IMR-90 (cell line): ENCODE measurements around the gene CDC45. TPM values are rescaled to one million over a fixed set of nuclear protein-coding genes. Genes with fewer than 3 reads are reported as not detected.
A peak's percentile ranks its signal among the peaks of the same experiment; 100 is the strongest.

ENCODE experiments used
- ATAC-seq: fragments of 200-7000 bp; cut with Tn5 transposase; 2 replicates; pipeline ENCODE4 v1.9.1; 2020; ENCODE audit warnings: low read depth, mild to moderate bottlenecking, moderate library complexity
- BruUV-seq: library from RNA; stranded (reverse); fragments of 400-500 nt; replicated peaks from 2 replicates; lab custom pipeline; 2021; lab: Mats Ljungman, UMichigan
- CTCF ChIA-PET: fragments of 300-600 bp; formaldehyde crosslinking; extraction: SDS; loops from one replicate; lab custom pipeline; 2021; ENCODE audit warnings: antibody characterized with exemption; lab: Yijun Ruan, JAX
- POLR2A ChIA-PET: fragments of 300-600 bp; sonication (Branson Sonifier 250); formaldehyde crosslinking; loops from one replicate; lab custom pipeline; 2022; ENCODE audit warnings: antibody characterized with exemption; ENCODE audit not compliant: unreplicated experiment; lab: Charles Lee
- DNase-seq: peaks from one replicate; pipeline ENCODE4 v3.0.0; 2013
- H2AFZ ChIP-seq: replicated peaks from 2 replicates; pipeline ENCODE3; 2013; ENCODE audit warnings: low read length, mild to moderate bottlenecking; ENCODE audit not compliant: poor library complexity
- H2AK5ac ChIP-seq: 2 replicates; pipeline ENCODE4 v1.6.1; 2013; ENCODE audit warnings: low read depth, low read length, inconsistent platforms
- H2AK9ac ChIP-seq: replicated peaks from 2 replicates; pipeline ENCODE3; 2013; ENCODE audit warnings: mild to moderate bottlenecking, low read depth, low read length, moderate library complexity; ENCODE audit not compliant: poor library complexity
- H2BK120ac ChIP-seq: 2 replicates; pipeline ENCODE4 v1.6.1; 2013; ENCODE audit warnings: low read depth, low read length, inconsistent platforms
- H2BK15ac ChIP-seq: 3 replicates; pipeline ENCODE4 v1.6.1; 2013; ENCODE audit warnings: low read depth, low read length, inconsistent platforms
- H2BK20ac ChIP-seq: 2 replicates; pipeline ENCODE4 v1.6.1; 2013; ENCODE audit warnings: low read depth, mild to moderate bottlenecking, inconsistent platforms, low read length, moderate library complexity
- H2BK5ac ChIP-seq: 2 replicates; pipeline ENCODE4 v1.6.1; 2013; ENCODE audit warnings: mild to moderate bottlenecking, low read depth, low read length, inconsistent platforms; ENCODE audit not compliant: poor library complexity, severe bottlenecking
- H3K14ac ChIP-seq: replicated peaks from 2 replicates; pipeline ENCODE4 v1.6.1; 2013; ENCODE audit warnings: low read depth, low read length, inconsistent platforms
- H3K18ac ChIP-seq: 2 replicates; pipeline ENCODE4 v1.6.1; 2013; ENCODE audit warnings: low read depth, low read length, control low read depth
- H3K23ac ChIP-seq: 2 replicates; pipeline ENCODE4 v1.6.1; 2013; ENCODE audit warnings: low read depth, low read length, inconsistent platforms
- H3K27ac ChIP-seq: 2 replicates; pipeline ENCODE4 v1.5.1; 2013; ENCODE audit warnings: mild to moderate bottlenecking, control low read depth, low read length; ENCODE audit not compliant: insufficient read depth
- H3K27me3 ChIP-seq: 2 replicates; pipeline ENCODE4 v1.6.1; 2013; ENCODE audit warnings: low read length; ENCODE audit not compliant: control insufficient read depth, insufficient read depth
- H3K36me3 ChIP-seq: 2 replicates; pipeline ENCODE4 v1.6.1; 2013; ENCODE audit warnings: low read length, mixed read lengths; ENCODE audit not compliant: control insufficient read depth, insufficient read depth
- H3K4ac ChIP-seq: 2 replicates; pipeline ENCODE4 v1.6.1; 2013; ENCODE audit warnings: low read depth, low read length, inconsistent platforms
- H3K4me1 ChIP-seq: 2 replicates; pipeline ENCODE4 v1.6.1; 2013; ENCODE audit warnings: low read length, mixed read lengths; ENCODE audit not compliant: control insufficient read depth, insufficient read depth
- H3K4me2 ChIP-seq: 2 replicates; pipeline ENCODE4 v1.6.1; 2013; ENCODE audit warnings: low read depth, mild to moderate bottlenecking, control low read depth, low read length, moderate library complexity
- H3K4me3 ChIP-seq: 2 replicates; pipeline ENCODE4 v1.5.1; 2013; ENCODE audit warnings: low read depth, mild to moderate bottlenecking, control low read depth, low read length, moderate library complexity; ENCODE audit not compliant: insufficient read depth
- H3K56ac ChIP-seq: 2 replicates; pipeline ENCODE4 v1.6.1; 2013; ENCODE audit warnings: low read length, inconsistent platforms; ENCODE audit not compliant: insufficient read depth; ENCODE audit errors: extremely low read depth
- H3K79me1 ChIP-seq, 2 experiments: 2 replicates each; pipeline ENCODE4 v1.6.1; 2013; ENCODE audit warnings: low read length in 2 of 2, inconsistent platforms in 1 of 2, low read depth in 1 of 2
- H3K9ac ChIP-seq: 2 replicates; pipeline ENCODE4 v1.6.1; 2013; ENCODE audit warnings: low read depth, low read length, control low read depth
- H3K9me1 ChIP-seq: 2 replicates; pipeline ENCODE4 v1.6.1; 2013; ENCODE audit warnings: low read length, inconsistent platforms; ENCODE audit not compliant: insufficient read depth
- H3K9me3 ChIP-seq: 2 replicates; pipeline ENCODE4 v1.6.1; 2013; ENCODE audit warnings: low read length; ENCODE audit not compliant: control insufficient read depth, insufficient read depth
- H4K20me1 ChIP-seq: 2 replicates; pipeline ENCODE4 v1.6.1; 2013; ENCODE audit warnings: low read length, inconsistent platforms; ENCODE audit not compliant: insufficient read depth
- H4K5ac ChIP-seq: 2 replicates; pipeline ENCODE4 v1.6.1; 2013; ENCODE audit warnings: mild to moderate bottlenecking, low read depth, low read length, control low read depth
- H4K8ac ChIP-seq, 2 experiments: 2 replicates each; pipeline ENCODE4 v1.6.1; 2013; ENCODE audit warnings: low read depth in 2 of 2, low read length in 2 of 2, control low read depth in 1 of 2, inconsistent platforms in 1 of 2
- H4K91ac ChIP-seq: 2 replicates; pipeline ENCODE4 v1.6.1; 2013; ENCODE audit warnings: low read depth, low read length, inconsistent platforms; ENCODE audit not compliant: insufficient read depth
- BHLHE40 ChIP-seq: fragments of 150-350 bp; IDR thresholded peaks from 2 replicates; pipeline ENCODE4 v1.6.1; 2016; ENCODE audit warnings: mild to moderate bottlenecking, low read depth, low read length
- CHD1 ChIP-seq: IDR thresholded peaks from 2 replicates; pipeline ENCODE4 v1.6.1; 2012; ENCODE audit warnings: low read depth, low read length, improper control_type of control experiment
- CTCF ChIP-seq: conservative IDR thresholded peaks from 2 replicates; pipeline ENCODE4 v1.5.1; 2012; ENCODE audit warnings: mild to moderate bottlenecking, low read depth, low read length, improper control_type of control experiment
- ELK1 ChIP-seq: fragments of 150-350 bp; IDR thresholded peaks from 2 replicates; pipeline ENCODE4 v1.6.1; 2016; ENCODE audit warnings: low read depth, mild to moderate bottlenecking, low read length, moderate library complexity, borderline replicate concordance
- FOS ChIP-seq: fragments of 150-350 bp; IDR thresholded peaks from 2 replicates; pipeline ENCODE4 v1.6.1; 2016; ENCODE audit warnings: low read depth, low read length
- MAFK ChIP-seq: IDR thresholded peaks from 2 replicates; pipeline ENCODE4 v1.6.1; 2012; ENCODE audit warnings: low read depth, low read length, improper control_type of control experiment
- MXI1 ChIP-seq: IDR thresholded peaks from 2 replicates; pipeline ENCODE4 v1.6.1; 2012; ENCODE audit warnings: low read depth, mild to moderate bottlenecking, low read length, moderate library complexity, borderline replicate concordance
- POLR2A ChIP-seq: IDR thresholded peaks from 2 replicates; pipeline ENCODE4 v1.6.1; 2012; ENCODE audit warnings: mild to moderate bottlenecking, low read depth, low read length
- RFX5 ChIP-seq: IDR thresholded peaks from 2 replicates; pipeline ENCODE4 v1.8.0; 2012; ENCODE audit warnings: low read depth, mild to moderate bottlenecking, low read length, moderate library complexity
- SMC3 ChIP-seq: fragments of 150-350 bp; IDR thresholded peaks from 2 replicates; pipeline ENCODE4 v1.6.1; 2016; ENCODE audit warnings: low read depth, mild to moderate bottlenecking, antibody characterized with exemption, low read length, moderate library complexity
- USF2 ChIP-seq: fragments of 150-350 bp; IDR thresholded peaks from 2 replicates; pipeline ENCODE4 v1.6.1; 2017; ENCODE audit warnings: mild to moderate bottlenecking, antibody characterized with exemption, low read length, low read depth
- WGBS, 2 experiments: methylation state at CpG; one replicate each; pipeline versions ENCODE4 v1.1.5 to v1.1.7; 2013; ENCODE audit warnings: missing lambda C conversion rate in 2 of 2; ENCODE audit not compliant: insufficient read length in 1 of 2; ENCODE audit errors: extremely low coverage in 2 of 2; 5-methylcytosine and 5-hydroxymethylcytosine counted together
- dilution Hi-C: fragments of 300-500 bp; cut with HindIII; formaldehyde crosslinking; loops from one replicate; pipeline ENCODE4 v1.14.3; 2018; ENCODE audit warnings: low sequenced_read_pairs; ENCODE audit not compliant: unreplicated experiment
- in situ Hi-C: fragments of 300-500 bp; cut with MboI; formaldehyde crosslinking; loops from 3 replicates; pipeline ENCODE4 v1.14.3; 2019; ENCODE audit warnings: low sequenced_read_pairs, inconsistent platforms, mixed read lengths
- intact Hi-C: fragments of 100-400 bp; cut with micrococcal nuclease; formaldehyde crosslinking; loops from 2 replicates; pipeline ENCODE4 v1.10.0; 2022
- polyA plus RNA-seq, 3 experiments: library from polyadenylated mRNA; depleted of rRNA; stranded (reverse); fragments of >200 nt; gene quantifications; 2 replicates each; pipeline ENCODE4 v1.2.3, GENCODE V29; 2012; ENCODE audit warnings: low replicate concordance in 1 of 3
- total RNA-seq: library from RNA; depleted of rRNA; stranded (reverse); fragments of >200 nt; gene quantifications from 2 replicates; pipeline ENCODE4 v1.2.3, GENCODE V29; 2012

Gene CDC45
- total and polyA plus RNA-seq, 2 of the 4 experiments (the other 2 are of a cell fraction): 22.7 to 44.6 TPM

- in situ Hi-C loops: loop anchor here (10.0 kb wide), 1 partner anchor 63 kb away; no protein-coding TSS in a partner anchor
- peaks cover 9% of the 10 kb centered on the region for H3K4me1 ChIP-seq
- 0 out of 2 replicates have a peak, but pooled peaks cover 5% of the 10 kb centered on the region for H4K20me1 ChIP-seq
- H2AK5ac ChIP-seq: peak overlapping the region; percentile 55
- 10% methylated on average over 6 of the region's 14 CpGs; no CpG with 5 or more reads in 1 of the 2 experiments for WGBS, 2 experiments
- ChIA-PET POLR2A (no interaction called here), CTCF (no interaction called here)
- peak; percentile 43 for DNase-seq
- TF ChIP-seq FOS (no peak), RFX5 (no peak), MAFK (no peak), USF2 (no peak), SMC3 (no peak), POLR2A (no peak), CTCF (no peak), MXI1 (no peak), CHD1 (no peak), BHLHE40 (no peak), ELK1 (no peak)
- H3K36me3 ChIP-seq: peaks cover 27% of the 10 kb centered on the region
- intact Hi-C loops: no loop called here
- H4K8ac ChIP-seq: peak overlapping the region; percentile 77 to 91
- no peaks in the 10 kb centered on the region for H3K27me3 ChIP-seq
- dilution Hi-C loops: no loop called here
- peak overlapping the region; percentile 76 for H3K4ac ChIP-seq
- H4K5ac ChIP-seq: peak overlapping the region; percentile 58
- H3K14ac ChIP-seq: peak overlapping the region; percentile 83
- H3K18ac ChIP-seq: peak overlapping the region; percentile 16; the same call in 1 of the 2 replicates
- peak overlapping the region; percentile 50; the same call in 1 of the 2 replicates for H4K91ac ChIP-seq
- H2BK20ac ChIP-seq: no peak overlapping the region
- peak overlapping the region; percentile 91 for H3K23ac ChIP-seq
- H3K9me1 ChIP-seq: peaks cover 10% of the 10 kb centered on the region
- H2BK15ac ChIP-seq: no peak overlapping the region
- no peaks in the 10 kb centered on the region for H3K9me3 ChIP-seq
- H2AK9ac ChIP-seq: peak overlapping the region; percentile 56
- peak overlapping the region; percentile 67 for H3K27ac ChIP-seq
- H3K4me2 ChIP-seq: peak overlapping the region; percentile 98
- peak overlapping the region; percentile 26; the same call in 1 of the 2 replicates for H3K56ac ChIP-seq
- H2BK120ac ChIP-seq: peak overlapping the region; percentile 25; the same call in 1 of the 2 replicates
- peaks cover 23 to 35% of the 10 kb centered on the region in 2 experiments; a peak in 3 of 4 replicates for H3K79me1 ChIP-seq
- H2AFZ ChIP-seq: peak overlapping the region; percentile 96
- H2BK5ac ChIP-seq: peak overlapping the region; percentile 58
- BruUV-seq: no TSS peak
- peak overlapping the region; percentile 81 for H3K4me3 ChIP-seq
- ATAC-seq: peak; percentile 62
- H3K9ac ChIP-seq: peak overlapping the region; percentile 84
These were observed 31.6 kb upstream of the CDC45 start for GRCh38 chr22:19448076-19448607.
